Fibroblast of the aortic adventitia (primary cell): ENCODE results near the gene CD164. TPM values are rescaled to one million over a fixed set of nuclear protein-coding genes. Genes with fewer than 3 reads are reported as not detected.

Source experiments
- DNase-seq: peaks from one replicate; pipeline ENCODE4 v3.0.0-alpha.2; 2010; ENCODE audit warnings: low read depth
- H3K4me3 ChIP-seq: 2 replicates; pipeline ENCODE4 v1.5.1; 2011; ENCODE audit warnings: low read depth, mild to moderate bottlenecking, control low read depth, low read length, moderate library complexity
- total RNA-seq: library from RNA; depleted of rRNA; stranded (reverse); fragments of >200 nt; gene quantifications from 2 replicates; pipeline ENCODE4 v1.2.3, GENCODE V29; 2012; ENCODE audit warnings: low replicate concordance
- TF ChIP-seq, protein P1 (sequence below): IDR thresholded peaks from 2 replicates; pipeline ENCODE4 v1.5.1; 2011; ENCODE audit warnings: mild to moderate bottlenecking, low read length, control low read depth, inconsistent platforms; ENCODE audit not compliant: insufficient read depth

The CD164 gene
- total RNA-seq, 1 donor = 287 TPM

DNA sequence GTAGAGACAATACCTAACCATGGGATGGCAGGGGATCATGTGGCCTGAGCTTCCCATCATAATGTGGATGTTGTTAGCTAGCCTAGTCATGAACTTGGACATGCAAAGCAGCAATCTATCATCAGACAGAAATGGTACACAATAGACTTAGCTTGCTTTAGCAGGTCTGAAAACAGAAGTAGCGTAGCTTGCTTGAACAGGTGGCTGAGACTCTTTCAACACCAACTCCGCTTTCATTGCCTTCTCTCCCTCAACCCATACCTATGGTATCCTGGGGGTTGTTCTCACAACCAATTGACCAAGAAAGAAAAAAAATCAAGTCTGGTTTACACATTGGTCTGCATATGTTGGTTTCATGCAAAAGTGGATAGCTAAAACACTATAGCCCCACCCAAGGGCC, 23.0 kb downstream of the CD164 start:
- TF ChIP-seq, protein P1, sequence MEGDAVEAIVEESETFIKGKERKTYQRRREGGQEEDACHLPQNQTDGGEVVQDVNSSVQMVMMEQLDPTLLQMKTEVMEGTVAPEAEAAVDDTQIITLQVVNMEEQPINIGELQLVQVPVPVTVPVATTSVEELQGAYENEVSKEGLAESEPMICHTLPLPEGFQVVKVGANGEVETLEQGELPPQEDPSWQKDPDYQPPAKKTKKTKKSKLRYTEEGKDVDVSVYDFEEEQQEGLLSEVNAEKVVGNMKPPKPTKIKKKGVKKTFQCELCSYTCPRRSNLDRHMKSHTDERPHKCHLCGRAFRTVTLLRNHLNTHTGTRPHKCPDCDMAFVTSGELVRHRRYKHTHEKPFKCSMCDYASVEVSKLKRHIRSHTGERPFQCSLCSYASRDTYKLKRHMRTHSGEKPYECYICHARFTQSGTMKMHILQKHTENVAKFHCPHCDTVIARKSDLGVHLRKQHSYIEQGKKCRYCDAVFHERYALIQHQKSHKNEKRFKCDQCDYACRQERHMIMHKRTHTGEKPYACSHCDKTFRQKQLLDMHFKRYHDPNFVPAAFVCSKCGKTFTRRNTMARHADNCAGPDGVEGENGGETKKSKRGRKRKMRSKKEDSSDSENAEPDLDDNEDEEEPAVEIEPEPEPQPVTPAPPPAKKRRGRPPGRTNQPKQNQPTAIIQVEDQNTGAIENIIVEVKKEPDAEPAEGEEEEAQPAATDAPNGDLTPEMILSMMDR = no peak
- no peak overlapping the region for H3K4me3 ChIP-seq
- no peak for DNase-seq

DNA sequence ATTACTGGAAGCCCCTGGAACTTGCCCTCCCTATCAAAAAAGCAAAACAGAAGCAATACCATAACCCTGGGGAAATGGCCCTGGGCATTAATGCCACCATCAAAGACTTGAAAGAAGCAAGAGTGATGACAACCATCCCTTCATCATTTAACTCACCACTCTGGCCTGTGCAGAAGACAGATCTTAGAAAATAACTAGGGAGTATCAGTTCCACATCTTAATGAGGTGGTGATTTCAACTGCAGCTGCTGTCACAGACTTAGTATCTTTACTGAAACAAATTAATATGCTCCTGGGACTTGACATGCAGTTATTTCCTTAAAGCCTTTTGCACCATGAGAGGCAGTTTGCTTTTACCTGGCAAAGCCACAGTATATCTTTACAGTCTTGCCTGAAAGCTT, 24.1 kb downstream of the CD164 start:
- TF ChIP-seq, protein P1 = no peak
- DNase-seq = no peak

DNA sequence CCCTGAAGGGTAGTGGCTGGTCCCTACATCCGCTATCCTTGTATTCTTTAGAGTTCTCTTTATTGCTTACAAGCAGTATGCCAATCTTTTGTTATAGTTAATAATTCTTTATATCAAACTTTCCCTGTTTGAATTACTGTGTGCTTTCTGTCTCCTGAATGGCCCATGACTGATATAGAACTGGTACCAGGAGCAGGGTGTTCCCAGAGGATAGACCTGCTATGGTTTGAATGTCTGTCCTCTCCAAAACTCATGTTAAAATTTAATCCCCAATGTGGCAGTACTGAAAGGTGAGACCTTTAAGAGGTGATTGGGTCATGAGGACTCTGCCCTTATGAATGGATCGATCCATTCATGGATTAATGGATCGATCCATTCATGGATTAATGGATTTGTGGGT, 26.0 kb downstream of the CD164 start:
- DNase-seq = no peak
- TF ChIP-seq, protein P1 = no peak
- no peak overlapping the region for H3K4me3 ChIP-seq

More for the DNA sequence above, 24.1 kb downstream of the CD164 start:
- no peak overlapping the region for H3K4me3 ChIP-seq

DNA sequence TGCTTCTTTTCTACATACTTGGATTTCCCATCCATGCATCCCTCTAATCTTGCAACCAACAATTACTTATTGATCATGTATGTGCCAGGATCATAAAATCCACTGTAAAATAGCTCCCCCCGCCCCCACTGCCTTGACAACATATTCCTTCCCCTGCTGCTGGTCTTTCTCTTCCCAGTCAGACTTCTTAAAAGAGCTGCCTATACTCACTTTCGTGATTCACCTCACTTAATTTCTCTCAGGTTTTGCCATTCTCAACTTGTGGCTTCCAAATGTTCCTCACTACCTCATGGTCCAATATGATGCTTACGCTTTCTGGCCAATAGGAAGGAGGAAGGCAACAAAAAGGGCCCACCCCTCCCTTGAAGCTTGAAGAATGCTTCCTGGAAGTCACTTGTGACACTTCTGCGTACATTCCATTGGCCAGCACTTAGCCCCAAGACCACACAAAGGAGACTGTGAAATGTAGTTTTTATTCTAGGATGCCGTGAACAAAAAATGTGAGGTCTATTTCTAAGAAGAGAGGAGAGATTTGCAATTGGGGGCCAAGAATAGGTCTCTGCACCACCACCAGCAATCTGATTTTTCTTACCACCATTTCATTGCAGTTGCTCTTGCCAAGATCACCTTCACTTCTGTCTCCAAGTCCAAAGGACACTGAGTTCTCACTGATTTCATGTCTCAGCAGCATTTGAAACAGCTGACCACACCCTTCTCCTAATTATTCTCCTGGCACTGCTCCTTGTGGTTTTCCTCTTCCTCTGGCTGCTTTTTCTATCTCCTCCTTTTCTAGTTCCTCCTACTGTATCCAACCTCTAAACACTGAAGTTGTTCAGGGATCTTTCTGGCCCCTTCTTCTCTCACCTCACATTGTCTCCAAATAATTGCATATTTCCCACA, 30.8 kb downstream of the CD164 start:
- peak; percentile 46 for DNase-seq
- no peak overlapping the region for H3K4me3 ChIP-seq
- TF ChIP-seq, protein P1 = no peak

DNA sequence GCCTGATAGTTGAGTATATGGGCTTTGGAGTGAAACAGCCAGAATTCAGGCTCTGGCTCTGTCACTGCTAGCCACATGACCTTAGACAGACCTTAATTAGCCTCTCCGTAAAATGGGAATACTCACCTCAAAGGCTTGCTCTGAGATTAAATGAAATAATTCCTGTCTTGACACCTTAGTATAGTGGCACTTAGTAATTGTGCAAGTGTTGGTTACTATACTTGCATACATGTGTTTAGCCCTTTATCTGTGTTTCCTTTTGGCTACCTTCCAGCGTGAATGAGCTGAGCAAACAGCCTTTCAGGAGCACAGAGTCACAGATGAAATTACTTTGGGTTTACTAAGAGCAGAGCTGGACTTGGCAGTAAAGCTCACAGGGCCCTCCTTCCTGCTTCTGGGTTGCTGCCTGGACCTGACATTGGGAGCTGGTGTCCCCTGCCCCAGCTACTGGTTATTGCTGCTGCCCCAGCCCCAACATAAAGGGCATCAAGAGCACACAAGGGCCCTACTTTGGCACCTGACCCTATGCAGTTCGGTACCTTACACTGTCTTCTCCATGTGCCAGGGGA, 32.8 kb downstream of the CD164 start:
- no peak overlapping the region for H3K4me3 ChIP-seq
- TF ChIP-seq, protein P1 = no peak
- DNase-seq = peak; percentile 91

DNA sequence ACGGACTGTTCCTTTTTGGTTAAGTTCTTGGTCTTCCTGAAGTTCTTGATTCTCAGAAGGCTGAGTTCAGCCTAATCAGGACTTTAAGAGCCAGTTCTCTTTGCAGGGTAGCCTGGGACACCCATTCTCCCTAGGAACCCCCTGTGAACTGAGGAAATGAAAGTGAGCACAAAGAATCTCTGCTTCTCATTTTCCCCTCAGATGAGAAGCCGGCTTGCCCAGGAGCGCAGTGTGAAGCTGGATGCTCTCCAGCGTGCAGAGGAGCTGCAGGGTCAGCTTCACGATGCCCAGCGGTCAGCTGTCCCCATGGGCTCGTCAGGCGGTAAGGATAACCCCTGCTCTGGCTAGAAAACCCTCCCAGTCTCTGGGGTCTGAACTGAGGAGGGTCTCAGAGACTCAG, 34.0 kb downstream of the CD164 start:
- TF ChIP-seq, protein P1 = no peak
- no peak for DNase-seq
- no peak overlapping the region for H3K4me3 ChIP-seq
